Measurements from ENCODE around the gene ELF1.

ELF1 gene

DNA sequence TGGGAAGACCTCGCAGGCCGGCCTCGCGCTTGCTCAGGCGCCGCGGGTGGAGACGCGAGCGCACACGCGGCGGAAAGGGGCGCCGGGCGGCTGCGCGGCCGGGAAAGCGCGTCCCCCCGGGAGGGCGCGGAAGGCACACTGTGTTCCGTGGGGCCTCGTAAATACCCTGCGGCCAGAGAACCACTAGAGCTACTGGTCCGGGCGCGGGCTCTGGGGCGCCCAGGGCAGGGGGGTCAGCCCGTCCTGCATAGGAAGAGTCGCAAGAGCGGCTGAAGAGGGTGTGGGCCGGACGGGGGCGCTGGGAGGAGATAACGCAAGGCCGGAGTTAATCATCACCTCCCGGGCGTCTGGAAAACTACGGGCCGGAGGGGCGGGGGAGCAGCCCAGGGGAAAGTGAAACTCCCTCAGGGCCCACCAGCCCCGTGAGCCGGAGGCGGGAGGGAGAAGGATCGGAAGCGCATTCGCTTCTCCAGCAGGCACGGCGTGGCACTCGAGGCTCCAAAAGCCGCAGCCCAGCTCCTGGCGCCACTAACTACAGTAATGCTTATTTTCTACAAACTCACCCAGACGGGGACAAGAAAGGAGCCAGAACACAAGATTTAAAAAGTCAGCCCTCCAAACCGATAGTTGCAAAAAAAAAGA lies 41.1 kb upstream of the ELF1 start:
- peaks cover 28% of the 10 kb centered on the region; the same call in 1 of the 2 replicates for H3K79me2 ChIP-seq (ENCODE audit: insufficient read depth, low read length)
- H2AFZ ChIP-seq (ENCODE audit: low read length) = no peak overlapping the region
- TF ChIP-seq, protein P1, sequence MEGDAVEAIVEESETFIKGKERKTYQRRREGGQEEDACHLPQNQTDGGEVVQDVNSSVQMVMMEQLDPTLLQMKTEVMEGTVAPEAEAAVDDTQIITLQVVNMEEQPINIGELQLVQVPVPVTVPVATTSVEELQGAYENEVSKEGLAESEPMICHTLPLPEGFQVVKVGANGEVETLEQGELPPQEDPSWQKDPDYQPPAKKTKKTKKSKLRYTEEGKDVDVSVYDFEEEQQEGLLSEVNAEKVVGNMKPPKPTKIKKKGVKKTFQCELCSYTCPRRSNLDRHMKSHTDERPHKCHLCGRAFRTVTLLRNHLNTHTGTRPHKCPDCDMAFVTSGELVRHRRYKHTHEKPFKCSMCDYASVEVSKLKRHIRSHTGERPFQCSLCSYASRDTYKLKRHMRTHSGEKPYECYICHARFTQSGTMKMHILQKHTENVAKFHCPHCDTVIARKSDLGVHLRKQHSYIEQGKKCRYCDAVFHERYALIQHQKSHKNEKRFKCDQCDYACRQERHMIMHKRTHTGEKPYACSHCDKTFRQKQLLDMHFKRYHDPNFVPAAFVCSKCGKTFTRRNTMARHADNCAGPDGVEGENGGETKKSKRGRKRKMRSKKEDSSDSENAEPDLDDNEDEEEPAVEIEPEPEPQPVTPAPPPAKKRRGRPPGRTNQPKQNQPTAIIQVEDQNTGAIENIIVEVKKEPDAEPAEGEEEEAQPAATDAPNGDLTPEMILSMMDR (IDR thresholded peaks at IDR 0.05; ENCODE audit: low read length) = peak; percentile 46
- no peak for TF ChIP-seq EZH2 (IDR thresholded peaks at IDR 0.05; ENCODE audit: borderline replicate concordance, low read length)
- H3K4me3 ChIP-seq (ENCODE audit: low read depth, low read length, poor library complexity, severe bottlenecking) = peak overlapping the region; percentile 79
- no peaks in the 10 kb centered on the region for H3K9me2 ChIP-seq (ENCODE audit: low read depth, low read length)
- peaks cover 9% of the 10 kb centered on the region; the same call in 1 of the 2 replicates for H3K36me3 ChIP-seq (ENCODE audit: insufficient read depth, low read length)
- H3K27ac ChIP-seq (ENCODE audit: low read depth, low read length, poor library complexity, severe bottlenecking) = peak overlapping the region; percentile 90
- H3K9ac ChIP-seq (ENCODE audit: low read length) = peak overlapping the region; percentile 92
- peaks cover 59% of the 10 kb centered on the region for H3K4me1 ChIP-seq (ENCODE audit: insufficient read depth, low read length, severe bottlenecking)
- H3K4me2 ChIP-seq (ENCODE audit: low read length) = peak overlapping the region; percentile 73
- H3K27me3 ChIP-seq (ENCODE audit: insufficient read depth, low read length) = no peaks in the 10 kb centered on the region
- H4K20me1 ChIP-seq (ENCODE audit: insufficient read depth, low read length) = no peaks in the 10 kb centered on the region
- no peaks in the 10 kb centered on the region for H3F3A ChIP-seq (ENCODE audit: insufficient read depth, low read length)
- H3K9me3 ChIP-seq (ENCODE audit: low read length) = no peaks in the 10 kb centered on the region

DNA sequence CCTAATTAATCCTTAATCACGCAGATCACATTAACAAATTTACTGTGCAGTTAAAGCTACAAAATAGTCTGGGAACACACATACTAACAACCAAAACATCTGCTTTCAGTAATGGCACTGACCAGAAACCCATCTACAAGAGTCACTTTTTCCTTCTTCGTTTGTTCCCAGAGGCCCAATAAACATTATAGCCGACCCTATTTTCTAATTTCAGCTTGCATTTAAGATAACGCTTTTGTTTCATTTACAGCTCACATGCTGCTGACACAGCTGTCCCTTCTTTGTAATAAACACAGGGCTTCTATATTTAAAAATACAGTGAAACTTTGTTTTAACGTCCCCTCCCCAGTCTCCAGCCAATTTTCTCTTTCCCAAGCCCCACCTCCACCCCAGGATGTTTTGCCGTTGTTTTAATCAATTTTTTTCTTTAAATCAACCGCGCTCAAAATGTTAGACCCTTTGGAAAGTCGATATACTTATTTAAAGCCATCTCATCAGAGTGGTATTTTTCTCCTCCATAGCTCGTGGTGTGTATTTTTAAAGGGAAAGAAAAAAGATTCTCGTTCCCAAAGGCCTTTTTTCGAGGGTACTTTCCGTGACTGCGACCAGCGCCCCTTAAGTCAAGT lies 40.5 kb upstream of the ELF1 start:
- H3K9me3 ChIP-seq (ENCODE audit: low read length) = no peaks in the 10 kb centered on the region
- no peaks in the 10 kb centered on the region for H3F3A ChIP-seq (ENCODE audit: insufficient read depth, low read length)
- H2AFZ ChIP-seq (ENCODE audit: low read length) = no peak overlapping the region
- TF ChIP-seq, protein P1 (IDR thresholded peaks at IDR 0.05; ENCODE audit: low read length) = no peak
- no peak for TF ChIP-seq EZH2 (IDR thresholded peaks at IDR 0.05; ENCODE audit: borderline replicate concordance, low read length)
- H3K4me2 ChIP-seq (ENCODE audit: low read length) = peak overlapping the region; percentile 73
- H3K9ac ChIP-seq (ENCODE audit: low read length) = peak overlapping the region; percentile 92
- H4K20me1 ChIP-seq (ENCODE audit: insufficient read depth, low read length) = no peaks in the 10 kb centered on the region
- peak overlapping the region; percentile 90 for H3K27ac ChIP-seq (ENCODE audit: low read depth, low read length, poor library complexity, severe bottlenecking)
- no peaks in the 10 kb centered on the region for H3K9me2 ChIP-seq (ENCODE audit: low read depth, low read length)
- H3K4me1 ChIP-seq (ENCODE audit: insufficient read depth, low read length, severe bottlenecking) = peaks cover 65% of the 10 kb centered on the region
- H3K79me2 ChIP-seq (ENCODE audit: insufficient read depth, low read length) = peaks cover 28% of the 10 kb centered on the region; the same call in 1 of the 2 replicates
- no peaks in the 10 kb centered on the region for H3K27me3 ChIP-seq (ENCODE audit: insufficient read depth, low read length)
- H3K36me3 ChIP-seq (ENCODE audit: insufficient read depth, low read length) = peaks cover 6% of the 10 kb centered on the region; the same call in 1 of the 2 replicates
- peak overlapping the region; percentile 79 for H3K4me3 ChIP-seq (ENCODE audit: low read depth, low read length, poor library complexity, severe bottlenecking)

DNA sequence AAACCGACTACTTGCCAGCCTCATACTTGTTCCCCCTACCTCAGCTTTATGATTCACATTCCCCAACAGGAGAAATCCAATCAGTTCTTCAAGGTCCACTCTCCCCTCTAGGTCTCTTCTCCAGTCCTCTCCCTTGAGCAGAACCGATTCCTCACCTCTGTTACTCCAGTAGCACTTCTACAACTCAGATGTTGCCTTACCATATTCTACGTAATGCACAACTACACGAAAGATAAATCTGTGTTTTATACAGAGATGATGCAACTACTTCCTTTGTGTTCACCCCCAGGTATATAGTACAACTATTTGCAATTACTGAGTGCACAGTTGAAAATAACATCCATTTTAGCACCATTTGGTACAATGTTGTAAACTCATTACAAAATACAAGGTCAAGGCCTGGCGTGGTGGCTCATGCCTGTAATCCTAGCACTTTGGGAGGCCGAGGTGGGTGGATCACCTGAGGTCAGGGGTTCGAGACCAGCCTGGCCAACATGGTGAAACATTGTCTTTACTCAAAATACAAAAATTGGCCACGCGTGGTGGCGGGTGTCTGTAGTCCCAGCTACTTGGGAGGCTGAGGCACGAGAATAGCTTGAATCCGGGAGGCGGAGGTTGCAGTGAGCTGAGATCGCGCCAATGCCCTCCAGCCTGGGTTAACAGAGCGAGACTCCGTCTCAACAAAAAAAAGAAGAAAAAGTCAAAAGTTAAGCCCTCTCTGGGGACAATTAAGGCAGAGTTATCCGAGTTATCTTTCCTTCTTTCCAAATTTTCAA lies 39.4 kb upstream of the ELF1 start:
- Histone ChIP-seq H2AFZ (ENCODE audit: low read length) (no peak overlapping the region), H3K9me2 (ENCODE audit: low read depth, low read length) (no peaks in the 10 kb centered on the region), H3K4me3 (ENCODE audit: low read depth, low read length, poor library complexity, severe bottlenecking) (peak overlapping the region; percentile 79), H3K4me2 (ENCODE audit: low read length) (peak overlapping the region; percentile 73), H3K79me2 (ENCODE audit: insufficient read depth, low read length) (peaks cover 31% of the 10 kb centered on the region; the same call in 1 of the 2 replicates), H3F3A (ENCODE audit: insufficient read depth, low read length) (no peaks in the 10 kb centered on the region), H3K4me1 (ENCODE audit: insufficient read depth, low read length, severe bottlenecking) (peaks cover 75% of the 10 kb centered on the region), H3K36me3 (ENCODE audit: insufficient read depth, low read length) (no peaks in the 10 kb centered on the region), H3K27ac (ENCODE audit: low read depth, low read length, poor library complexity, severe bottlenecking) (peak overlapping the region; percentile 90), H3K9me3 (ENCODE audit: low read length) (no peaks in the 10 kb centered on the region), H4K20me1 (ENCODE audit: insufficient read depth, low read length) (no peaks in the 10 kb centered on the region), H3K9ac (ENCODE audit: low read length) (peak overlapping the region; percentile 92), H3K27me3 (ENCODE audit: insufficient read depth, low read length) (no peaks in the 10 kb centered on the region)
- no peak for TF ChIP-seq EZH2 (IDR thresholded peaks at IDR 0.05; ENCODE audit: borderline replicate concordance, low read length)
- TF ChIP-seq, protein P1 (IDR thresholded peaks at IDR 0.05; ENCODE audit: low read length) = no peak

Data from OCI-LY1 (cell line).